NCI-H128 (cell line): ENCODE data around the gene FOXP1.

Source experiments
- DNase-seq: peaks from one replicate; lab custom pipeline; 2025; ENCODE audit not compliant: unreplicated experiment; lab: John Stamatoyannopoulos, UW

The FOXP1 gene

DNA sequence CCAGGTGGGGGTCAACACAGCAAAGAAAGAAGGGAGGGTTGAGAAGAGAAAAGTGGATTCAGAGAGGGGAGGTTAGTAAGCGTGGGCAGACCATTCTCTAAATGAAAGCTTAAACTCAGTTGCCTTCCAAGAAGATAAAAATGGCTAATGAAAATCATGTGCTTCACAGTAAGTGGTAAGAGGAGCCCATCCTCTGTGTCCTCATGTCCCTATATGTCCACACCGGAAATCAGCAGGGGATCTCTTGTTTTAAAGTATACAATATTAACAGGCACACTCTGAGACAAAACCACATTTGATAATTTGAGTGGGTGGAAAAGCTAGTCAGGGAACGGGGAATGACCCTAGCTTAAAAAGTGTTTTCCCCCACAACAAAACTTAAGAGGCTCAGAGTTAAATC is 4.4 kb upstream of the FOXP1 start:
- no peak for DNase-seq

DNA sequence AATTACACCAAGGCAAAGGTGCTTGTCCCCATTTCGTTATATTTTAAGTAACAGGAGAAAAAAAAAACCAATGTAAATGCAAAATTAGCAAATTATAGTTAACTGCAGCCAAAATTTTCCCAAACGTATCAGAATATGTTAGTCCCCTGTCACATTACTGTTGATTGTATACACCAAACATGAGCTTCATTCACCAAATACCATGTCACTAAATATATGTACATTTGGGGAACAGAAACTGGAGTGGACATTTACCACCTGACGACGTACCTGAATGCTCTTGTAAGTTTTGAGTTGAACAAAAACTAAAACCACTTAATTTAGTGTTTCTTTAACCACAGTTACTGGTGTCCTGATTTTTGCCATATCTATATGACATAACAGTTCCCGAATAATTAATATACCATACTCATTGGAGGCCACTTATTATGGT is 3.3 kb upstream of the FOXP1 start:
- no peak for DNase-seq

DNA sequence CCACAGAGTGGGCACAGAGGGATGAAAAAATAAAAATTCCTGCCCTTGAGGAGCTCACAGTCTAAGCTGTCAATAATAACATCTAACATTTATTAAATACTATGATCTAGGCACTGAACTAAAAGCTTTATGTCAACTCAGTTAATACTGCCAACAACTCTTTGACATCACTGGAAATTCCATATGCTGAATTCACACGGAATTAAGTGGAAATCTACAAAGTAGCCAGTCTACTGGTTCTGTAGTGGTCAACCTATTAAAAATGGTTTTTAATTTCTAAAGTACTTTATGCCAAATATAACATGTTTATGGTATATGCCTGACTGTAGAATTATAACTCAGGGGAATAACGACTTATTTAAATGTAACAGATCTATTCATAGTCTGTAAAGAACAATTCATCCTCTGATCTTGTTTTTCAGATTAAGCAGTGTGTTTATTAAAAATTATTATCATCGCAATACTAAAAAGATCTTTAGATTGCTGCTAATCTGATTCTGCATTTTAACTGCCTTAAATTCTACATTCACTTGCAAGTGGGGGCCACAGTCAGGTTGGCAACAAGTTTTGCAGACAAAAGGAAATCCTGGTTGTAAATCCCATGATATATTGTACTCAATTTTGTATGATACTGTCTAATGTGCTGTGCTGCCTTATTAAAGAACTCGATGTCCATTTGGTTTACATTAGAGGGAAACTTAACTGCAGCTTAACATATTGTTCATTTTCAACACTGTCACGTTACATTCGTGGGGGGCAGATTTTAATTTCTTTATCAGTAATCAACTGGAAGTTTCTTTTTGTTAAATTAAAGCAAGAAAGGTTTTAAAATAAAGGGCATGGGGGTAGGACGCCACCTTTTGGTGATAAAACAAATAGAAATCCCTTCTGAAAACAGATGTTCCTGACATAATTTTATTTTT is 2.6 kb upstream of the FOXP1 start:
- no peak for DNase-seq

DNA sequence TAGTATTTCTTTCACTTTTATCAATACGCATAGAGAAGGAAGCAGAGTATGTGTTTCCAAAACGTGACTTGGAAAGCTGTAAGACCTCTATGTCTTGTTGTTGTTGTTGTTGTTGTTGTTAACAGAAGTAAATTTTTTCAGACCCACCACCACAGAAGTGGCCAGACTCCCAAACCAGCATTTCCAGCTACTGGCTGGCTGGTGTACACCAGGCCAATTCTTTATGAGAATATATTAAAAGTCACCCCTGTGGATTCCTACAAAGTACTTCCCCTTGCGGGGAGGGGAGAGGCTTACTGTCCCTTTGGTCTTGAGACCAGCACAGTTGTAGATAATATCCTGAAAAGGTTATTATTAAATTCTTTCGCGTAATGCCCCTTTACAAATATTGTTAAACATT is 1.6 kb upstream of the FOXP1 start:
- DNase-seq: no peak

DNA sequence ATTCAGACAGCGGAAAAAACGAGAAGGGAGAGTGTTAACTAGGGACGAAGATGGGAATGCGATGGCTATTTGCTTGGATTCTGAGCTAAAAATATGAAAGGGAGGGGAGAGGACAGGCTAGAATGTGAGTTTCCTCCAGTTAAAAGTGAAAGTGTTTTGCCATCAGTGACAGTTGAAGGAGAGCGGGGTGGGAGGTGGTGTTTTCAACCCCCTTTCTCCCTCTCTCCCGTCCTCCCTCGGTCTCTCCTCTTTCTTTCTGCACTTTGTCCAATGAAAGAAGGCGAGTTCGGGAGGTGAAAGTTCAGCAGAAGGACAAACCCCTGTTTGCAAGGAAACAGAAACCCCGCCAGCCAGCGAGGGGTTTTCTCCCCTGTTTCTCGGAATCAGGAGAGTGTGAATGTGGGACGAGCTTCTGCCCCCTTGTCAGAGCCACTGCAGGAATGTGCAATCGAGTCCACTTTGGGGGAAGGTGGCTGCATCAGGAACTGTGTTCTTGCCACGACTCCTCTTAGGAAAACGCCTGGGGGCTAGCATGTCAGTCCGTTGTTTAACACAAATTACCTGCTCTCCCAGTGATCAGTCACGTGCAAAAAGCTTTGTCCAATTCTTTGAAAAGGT is 975 bp upstream of the FOXP1 start:
- DNase-seq: no peak

DNA sequence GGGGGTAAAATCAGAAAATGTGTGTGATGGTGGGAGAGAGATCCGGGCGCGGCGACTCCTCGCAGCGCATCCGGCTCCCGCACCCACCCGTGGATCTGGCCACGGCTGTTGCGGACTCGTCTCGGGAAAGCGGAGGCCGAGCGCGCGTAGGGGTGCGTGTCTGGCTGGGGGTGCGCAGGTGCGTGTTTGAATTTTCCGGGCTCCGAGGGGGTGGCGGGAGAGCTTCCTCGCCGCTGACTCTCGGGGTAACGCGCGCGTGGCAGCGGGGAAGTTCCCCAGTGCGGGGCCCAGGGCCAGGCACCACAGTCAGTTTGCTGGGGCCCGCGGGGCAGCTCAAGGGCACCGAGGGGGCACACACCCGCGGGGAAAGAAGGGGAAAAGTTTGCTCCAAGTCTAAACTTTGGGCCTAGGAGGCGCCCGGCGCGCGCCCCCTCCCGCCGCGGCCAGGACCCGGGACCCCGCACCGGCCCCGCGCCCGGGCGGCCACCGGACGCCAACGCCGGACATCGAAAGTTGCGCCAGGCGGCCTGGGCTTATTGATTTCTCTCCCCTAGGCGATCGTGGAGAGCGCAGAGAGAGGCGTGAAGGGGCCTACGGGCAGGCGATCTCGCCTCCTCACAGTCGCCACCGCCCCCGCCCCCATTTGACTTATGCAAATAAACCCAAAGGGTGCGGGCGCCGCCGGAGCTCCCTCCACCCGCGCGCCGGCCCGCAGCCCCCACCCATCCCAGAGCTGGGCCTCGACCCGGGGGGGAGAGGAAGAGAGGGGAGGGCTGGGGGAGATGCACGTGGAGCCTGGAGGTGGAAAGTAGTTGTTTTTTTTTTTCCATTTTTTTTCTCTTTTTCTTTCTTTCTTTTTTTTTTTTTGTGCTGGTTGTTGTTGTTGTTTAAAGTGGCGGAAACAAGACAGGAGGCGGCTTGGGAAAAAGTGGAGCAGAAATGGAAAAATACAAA is 639 bp downstream of the FOXP1 start:
- DNase-seq: no peak

DNA sequence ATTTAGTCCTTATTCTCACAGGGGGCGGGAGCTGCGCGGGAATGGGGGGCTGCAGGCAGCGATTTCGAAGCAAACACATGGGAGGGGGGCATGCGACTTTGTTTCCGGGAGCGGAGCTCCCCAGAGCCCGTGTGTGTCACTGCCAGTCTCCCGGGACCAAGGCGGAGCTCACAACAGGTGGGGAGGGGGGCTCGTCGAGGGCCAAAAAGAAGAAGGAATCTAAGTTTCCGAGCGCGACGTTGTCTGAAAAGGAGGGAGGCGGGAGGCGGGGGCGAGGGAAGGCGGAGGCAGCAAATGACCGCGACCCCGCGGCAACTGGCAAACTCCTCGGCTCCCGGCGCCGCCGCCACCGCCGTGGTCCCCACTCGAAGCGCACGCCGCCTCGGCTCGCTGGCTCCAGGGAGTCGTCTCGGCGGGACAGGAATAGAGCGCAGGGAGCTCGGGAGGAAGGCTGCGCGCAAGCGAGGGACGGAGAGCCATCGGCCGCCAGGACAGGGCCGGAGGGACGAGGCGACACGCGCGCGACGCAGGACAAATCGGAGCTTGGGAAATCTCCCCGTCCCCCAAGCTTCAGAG is 1.4 kb downstream of the FOXP1 start:
- no peak for DNase-seq

DNA sequence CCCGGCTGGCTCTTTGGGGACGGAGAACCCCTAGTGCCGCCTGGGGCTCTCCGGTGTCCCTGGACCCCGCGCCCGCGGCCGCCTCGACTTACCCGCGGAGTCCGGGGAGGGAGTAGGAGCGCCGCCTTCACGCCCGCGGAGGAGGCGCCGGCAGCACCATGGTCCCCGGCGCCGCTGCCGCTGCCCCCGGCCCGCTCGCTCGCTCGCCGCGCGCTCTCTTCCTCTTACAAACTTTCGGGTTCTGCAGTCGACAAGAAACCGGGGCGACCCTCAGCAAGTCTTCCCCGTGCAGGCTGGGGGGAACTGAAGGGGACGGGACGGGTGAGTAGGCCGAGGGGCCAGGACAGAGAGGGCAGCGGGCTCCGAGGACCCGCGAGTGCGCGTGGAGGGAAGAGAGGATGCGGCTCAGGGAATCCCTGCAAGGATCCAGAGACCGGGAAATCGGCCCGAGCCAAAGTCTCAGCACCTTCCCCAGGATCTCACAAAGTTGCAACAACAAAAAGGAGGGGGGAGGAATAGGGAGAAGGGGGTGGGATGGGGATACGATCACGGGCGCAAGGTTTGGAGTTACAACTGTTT is 2.0 kb downstream of the FOXP1 start:
- no peak for DNase-seq

DNA sequence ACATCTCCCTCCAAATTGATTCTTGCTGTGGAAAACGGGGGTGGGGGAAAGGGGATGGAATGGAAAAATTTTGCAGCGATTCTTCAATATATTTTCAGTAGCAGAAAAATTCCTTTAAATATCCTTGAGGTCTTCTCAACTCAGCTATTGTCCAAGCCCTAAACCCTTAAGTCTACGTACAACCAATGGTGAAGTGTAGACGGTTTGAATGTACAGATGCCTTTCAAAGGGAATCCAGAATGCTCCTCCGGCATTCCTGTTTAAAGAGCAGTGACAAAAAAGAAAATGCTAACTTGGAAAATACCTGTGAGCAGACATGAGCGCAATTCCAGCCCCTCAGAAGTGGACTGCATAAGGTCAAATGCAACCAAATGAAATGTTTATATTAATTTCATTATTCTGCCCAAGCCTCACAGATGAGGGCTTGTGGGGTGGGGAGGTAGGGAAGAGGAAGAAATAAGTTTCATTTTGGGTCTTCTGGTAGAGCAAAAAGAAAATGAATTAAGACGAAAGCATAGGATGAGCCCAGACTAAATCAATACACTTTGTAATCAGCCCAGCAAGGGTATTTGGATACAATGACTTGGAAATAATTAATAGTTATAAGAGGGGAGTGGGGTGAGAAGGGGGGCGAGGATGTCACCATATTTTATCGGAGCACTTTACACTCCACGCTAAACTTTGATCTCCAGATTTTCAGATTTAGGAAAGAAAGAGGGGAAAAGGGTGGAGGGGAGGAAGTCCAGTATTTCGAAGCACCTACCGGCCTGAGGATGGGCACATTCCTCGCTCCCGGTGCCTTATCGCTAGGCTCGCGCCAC is 2.7 kb downstream of the FOXP1 start:
- DNase-seq: no peak

DNA sequence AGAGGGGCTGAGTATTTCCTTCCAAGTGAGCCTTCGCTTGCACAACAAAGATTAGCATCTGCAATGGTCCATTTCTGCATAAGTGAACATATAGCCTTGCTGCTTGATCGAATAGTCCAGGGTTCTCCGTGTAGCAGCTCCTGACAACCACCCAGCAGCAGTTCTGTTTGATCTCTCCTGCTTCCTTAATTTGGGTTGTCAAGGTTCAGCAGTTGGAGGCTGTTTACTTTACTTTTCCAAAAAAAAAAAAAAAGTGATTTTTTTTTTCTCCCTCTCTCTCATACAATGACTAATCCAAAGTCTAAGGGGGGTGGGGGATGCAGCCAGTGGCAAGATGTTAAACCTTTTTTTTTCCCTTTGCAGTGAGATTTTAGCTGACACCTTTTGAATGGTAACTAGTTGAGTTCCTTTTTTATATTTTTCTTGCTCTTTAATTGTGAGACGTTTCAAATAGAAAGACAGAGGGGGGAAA is 3.6 kb downstream of the FOXP1 start:
- DNase-seq: no peak

DNA sequence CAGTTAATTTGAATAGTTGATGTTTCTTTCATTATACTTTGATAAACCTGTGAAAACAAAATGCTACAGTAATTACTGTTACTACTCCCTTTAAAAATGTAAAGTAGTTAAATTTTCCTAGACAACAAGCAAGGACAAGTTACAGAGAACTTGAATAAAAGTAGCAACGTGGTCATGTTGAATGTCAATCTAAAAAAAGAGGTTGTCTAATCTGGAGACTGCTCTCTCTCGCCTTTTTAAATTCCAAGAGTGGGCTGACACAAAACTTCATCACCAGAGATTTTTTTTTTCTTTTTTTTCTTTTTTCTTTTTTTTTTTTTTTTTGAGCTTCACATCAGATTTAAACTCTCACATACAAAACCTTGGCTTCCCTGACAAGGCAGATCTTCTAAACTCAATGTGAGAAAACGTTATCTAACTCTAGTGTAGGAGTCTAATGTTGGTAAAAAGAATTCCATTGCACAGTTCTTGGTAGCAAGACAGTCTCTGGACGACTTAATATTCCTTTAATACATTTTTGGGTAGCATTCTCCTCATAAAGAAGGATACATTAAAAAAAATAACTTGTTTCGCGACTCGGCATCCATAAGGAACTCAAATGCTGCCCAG is 4.1 kb downstream of the FOXP1 start:
- no peak for DNase-seq

DNA sequence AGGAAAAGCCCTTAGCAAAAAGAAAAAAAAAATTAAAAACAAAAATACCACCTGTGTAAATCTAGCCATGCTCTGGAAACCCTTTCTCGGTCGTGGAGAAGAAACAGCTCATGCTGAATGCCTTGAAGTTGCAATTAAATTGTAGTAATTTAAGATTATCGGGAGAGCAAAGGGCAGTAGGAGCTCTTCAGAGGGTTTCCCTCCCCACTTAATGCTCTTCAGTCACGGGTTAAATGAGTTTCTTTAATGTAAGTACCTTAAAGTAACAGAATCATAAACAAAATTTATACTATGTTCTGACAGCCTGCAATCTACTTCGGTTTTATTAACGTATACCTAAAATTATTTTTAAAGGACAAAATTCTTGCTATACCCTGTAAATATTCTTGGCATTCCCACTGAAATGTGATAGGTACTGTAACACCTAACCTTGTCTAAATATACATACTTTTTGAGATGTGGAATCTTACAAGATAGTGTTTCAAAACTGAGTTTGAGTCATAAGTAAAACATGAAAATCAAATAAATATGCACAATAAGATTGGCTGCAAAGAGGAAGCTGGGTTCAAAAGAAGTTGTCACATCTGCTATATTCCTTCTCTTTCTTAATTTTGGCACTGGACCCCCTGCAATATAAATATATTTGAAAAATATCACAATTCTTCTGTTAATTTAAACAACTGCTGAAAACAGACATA is 5.3 kb downstream of the FOXP1 start:
- no peak for DNase-seq

DNA sequence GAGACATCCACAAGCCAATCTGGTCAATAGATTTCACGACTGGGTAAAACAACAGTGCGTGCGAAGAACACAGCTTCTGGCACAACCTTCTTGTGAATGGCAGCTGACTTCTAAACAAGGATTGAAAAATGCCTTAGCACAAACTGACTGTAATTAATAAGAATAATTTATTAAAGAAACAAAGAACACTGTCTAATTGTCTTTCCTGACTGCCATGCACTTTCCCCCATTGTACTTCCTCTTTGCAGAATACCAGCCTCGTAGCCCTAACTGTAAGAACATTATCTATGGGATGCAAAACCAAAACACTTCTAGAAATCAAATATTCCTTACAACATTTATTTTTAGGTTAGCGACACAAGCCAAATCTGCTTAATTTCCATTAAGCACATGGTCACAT is 6.5 kb downstream of the FOXP1 start:
- no peak for DNase-seq

DNA sequence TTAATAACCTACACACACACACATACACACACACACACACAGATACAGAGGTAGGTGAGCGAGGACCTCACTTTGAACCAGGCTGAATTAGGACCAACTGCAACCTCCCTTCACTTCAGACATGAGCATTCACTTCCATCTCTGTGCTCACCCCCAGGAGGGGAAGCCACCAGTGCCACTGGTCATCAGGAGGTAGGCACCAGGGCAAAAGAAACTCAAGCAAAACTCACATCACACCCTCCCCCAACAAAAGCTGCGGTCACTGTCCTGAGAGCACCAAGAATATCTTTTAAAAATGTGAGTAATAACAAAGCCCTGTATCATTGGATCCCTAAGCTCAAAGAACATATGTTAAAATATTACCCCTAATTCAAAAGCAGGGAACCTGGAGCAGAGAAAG is 8.1 kb downstream of the FOXP1 start:
- no peak for DNase-seq

DNA sequence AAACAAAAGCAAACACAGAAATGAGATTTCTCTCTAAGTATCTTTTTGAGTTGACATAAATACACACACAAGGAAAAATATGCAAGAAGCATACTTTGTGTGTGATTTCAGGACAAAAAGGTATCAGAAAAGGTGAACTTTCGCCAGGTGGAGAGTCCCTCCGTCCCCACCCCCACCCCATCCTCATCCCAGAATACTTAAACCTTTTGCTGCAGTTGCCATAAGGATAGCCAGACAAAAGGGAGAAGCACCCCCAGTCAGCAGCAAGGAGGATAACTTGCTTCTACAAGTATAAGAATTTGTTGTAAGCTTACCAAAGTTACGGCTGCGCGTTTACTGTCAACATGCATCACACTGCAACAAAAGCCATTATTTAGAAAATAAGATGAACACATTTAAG is 10.3 kb downstream of the FOXP1 start:
- no peak for DNase-seq

DNA sequence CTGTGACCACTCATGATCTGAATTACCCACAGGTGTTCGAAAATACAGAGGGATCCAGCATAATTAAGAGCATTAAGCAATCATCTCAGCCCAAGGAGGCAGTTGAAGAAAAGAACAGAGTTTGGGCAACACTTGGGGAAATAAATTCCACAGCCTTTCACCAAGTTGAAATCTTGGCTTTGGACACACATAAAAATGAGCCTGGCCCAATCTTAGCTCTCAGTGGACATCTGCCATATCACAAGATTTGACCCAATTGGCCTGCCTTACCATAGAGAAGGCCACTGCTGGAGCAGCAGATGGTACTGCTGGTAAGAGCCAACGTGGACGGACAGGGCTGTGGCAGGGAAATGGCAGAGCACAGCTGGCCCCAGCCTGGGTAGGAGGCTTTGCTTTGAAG is 13.0 kb downstream of the FOXP1 start:
- DNase-seq: no peak

DNA sequence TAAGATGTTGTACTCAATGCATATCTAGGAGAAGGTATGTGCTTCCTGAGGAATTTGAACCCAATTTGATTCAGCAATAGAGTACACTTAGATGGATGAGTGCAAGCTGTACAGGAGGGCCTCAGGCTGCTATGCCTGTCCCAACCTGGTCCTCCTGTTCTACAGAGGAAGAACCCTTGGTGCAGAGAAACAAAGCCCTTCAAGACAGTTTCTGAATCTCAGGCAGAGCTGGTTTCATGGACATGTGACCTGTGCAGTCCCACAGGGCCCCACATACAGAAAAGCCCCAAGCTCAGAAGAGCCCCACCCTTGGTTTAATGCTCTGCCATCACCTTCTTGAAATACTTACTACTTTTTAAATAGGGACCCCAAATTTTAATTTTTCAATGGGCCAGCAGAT is 15.3 kb downstream of the FOXP1 start:
- no peak for DNase-seq

DNA sequence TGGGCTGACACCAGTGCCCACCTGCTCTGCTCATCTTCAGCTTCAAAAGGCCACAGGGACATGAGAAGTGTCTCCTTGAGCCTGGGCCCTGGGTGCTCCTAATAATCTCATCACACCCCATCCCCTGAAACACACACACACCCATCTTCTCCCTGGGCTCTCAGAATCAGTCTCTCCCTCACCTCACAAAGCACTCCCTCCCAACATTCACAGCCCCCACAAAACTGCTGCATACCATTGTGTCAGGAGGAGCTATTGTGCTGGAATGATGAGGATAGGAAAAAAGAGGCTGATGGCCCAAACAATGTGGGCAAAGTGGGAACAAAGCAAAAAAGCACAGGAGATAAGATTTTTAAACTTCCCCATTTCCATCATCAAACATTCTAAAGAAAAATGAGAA is 16.8 kb downstream of the FOXP1 start:
- no peak for DNase-seq

DNA sequence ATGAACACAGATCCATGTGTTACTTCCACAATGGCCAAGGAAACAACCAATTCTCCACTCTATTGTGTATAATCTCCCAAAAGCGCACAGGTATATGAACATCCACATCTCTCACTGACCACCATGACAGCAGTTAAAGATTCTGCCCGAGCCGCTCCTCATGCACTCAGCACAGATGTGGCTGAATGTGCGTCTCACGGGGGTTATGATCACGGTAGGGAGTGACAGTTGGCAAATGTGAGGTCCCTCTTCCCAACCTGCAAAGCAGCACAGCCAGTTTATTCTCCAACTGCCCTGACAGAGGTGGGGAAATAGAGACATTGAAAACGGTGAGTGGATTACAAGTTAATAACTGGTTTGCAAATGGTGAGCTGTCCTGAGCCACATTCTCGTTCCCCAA is 17.6 kb downstream of the FOXP1 start:
- DNase-seq: no peak
